WI38 (cell line): ENCODE measurements around the gene H2AZ1.
"Not testable (repeated sequence)": the region's sequence is repeated elsewhere in the genome, so short reads cannot be mapped to it uniquely, and the experiment has no call there.

Experiments used
- H3K4me3 ChIP-seq: 2 replicates; pipeline ENCODE4 v1.5.1; 2011; ENCODE audit warnings: low read depth, mild to moderate bottlenecking, control low read depth, low read length
- CTCF ChIP-seq: IDR thresholded peaks from 2 replicates; pipeline ENCODE4 v1.5.1; 2012; ENCODE audit warnings: low read depth, mild to moderate bottlenecking, control low read depth, low read length

The H2AZ1 gene

GRCh38 chr4:99960648-99961047 is 10.6 kb upstream of the H2AZ1 start:
- no peak overlapping the region for H3K4me3 ChIP-seq
- TF ChIP-seq CTCF = no peak

DNA sequence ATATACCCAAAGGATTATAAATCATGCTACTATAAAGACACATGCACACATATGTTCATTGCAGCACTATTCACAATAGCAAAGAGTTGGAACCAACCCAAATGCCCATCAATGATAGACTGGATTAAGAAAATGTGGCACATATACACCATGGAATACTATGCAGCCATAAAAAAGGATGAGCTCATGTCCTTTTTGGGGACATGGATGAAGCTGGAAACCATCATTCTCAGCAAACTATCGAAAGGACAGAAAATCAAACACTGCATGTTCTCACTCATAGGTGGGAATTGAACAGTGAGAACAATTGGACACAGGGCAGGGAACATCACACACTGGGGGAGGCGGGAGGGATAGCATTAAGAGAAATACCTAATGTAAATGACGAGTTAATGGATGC is 8.1 kb upstream of the H2AZ1 start:
- not testable (repeated sequence) for H3K4me3 ChIP-seq

DNA sequence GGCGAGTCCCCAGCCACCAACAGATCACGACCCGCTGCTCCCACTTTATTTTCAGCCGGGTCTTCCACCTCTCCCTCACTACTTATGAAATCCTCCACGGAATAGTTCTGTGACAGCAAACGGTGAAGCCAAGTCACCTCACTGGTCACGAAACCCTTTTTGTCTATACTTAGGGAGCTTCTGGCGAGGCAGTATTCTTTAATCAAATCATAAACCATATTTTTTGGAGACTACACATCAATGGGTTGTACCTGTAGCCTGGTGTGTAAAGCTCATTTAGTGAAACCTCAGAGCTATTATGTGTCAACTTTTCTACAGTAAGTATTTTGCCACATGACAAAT is 809 bp upstream of the H2AZ1 start:
- peak overlapping the region; percentile 92 for H3K4me3 ChIP-seq
- TF ChIP-seq CTCF = no peak

DNA sequence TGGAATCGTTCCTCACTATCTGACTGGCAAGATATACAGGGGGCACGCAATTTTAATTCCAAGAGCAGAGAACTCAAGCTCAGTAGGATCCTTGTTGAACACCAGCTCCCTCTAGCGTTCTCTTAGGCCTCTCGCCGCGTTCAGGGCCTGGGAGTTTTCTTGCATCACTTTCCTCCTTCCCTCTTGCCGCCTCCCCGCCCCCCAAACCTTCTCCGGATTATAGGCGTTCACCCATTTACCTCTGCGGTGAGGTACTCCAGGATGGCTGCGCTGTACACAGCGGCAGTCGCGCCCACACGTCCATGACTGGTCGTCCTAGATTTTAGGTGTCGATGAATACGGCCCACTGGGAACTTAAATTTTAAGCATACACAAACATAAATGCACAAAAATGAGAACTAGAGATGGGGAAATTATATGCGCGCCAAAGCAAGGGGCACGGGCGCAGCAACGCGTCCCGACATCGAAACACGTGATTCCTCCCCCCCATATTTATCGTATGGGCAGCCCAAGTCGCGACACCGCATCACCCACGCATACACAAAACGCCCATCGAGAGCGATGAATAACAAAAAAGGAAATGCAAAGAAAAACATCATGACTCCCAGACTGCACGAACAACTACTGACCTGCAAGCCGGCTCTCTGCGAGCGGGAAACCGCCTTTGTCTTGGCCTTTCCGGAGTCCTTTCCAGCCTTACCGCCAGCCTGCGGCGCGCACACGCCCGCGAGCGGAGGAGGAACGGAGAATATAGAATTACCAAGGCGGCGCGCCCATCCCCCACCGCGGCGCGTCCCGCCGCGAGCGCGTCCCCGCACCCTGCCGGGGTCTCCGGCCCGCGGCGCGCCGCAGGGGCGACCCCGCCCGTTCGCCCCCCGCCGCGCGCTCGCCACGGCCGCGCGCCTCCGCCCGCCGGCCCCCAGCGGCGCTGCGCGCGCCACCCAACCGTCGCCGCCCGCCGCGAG is 759 bp downstream of the H2AZ1 start:
- peak overlapping the region; percentile 92 for H3K4me3 ChIP-seq
- TF ChIP-seq CTCF = peak; percentile 86

GRCh38 chr4:99947608-99948007 is 2.5 kb downstream of the H2AZ1 start:
- H3K4me3 ChIP-seq = no peak overlapping the region
- no peak for TF ChIP-seq CTCF

DNA sequence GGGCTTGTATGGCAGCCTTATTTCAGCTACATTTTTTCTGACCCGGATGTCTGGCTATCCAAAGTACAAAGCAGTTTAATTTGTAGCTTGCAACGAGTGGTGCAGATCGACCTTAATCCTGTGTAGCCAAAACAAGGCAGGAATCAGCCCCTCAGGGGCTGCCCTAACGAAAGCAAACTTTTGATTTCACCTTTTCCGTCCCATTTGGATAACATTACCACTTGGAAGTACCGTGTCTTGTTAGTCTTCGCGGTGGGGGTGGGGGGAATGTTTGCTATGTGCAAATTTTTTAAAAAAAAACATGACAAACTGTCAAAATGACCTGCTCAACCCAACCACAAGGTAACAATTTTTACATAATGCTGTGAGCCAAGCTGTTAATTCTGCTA is 2.9 kb downstream of the H2AZ1 start:
- no peak for TF ChIP-seq CTCF
- peak overlapping the region; percentile 68 for H3K4me3 ChIP-seq

- peak within 1 kb of the TSS; percentile 68 for H3K4me3 ChIP-seq
- no peak for TF ChIP-seq CTCF
Observed at GRCh38 chr4:99946356-99947189, 3.5 kb downstream of the H2AZ1 start, which contains the start of gene DNAJB14. Gene DNAJB14, minus strand, starts transcription at chr4:99946618. Its CDS starts 47 bp downstream, at chr4:99946571.
